ENCODE measurements around the gene CDO1.

Gene CDO1

DNA sequence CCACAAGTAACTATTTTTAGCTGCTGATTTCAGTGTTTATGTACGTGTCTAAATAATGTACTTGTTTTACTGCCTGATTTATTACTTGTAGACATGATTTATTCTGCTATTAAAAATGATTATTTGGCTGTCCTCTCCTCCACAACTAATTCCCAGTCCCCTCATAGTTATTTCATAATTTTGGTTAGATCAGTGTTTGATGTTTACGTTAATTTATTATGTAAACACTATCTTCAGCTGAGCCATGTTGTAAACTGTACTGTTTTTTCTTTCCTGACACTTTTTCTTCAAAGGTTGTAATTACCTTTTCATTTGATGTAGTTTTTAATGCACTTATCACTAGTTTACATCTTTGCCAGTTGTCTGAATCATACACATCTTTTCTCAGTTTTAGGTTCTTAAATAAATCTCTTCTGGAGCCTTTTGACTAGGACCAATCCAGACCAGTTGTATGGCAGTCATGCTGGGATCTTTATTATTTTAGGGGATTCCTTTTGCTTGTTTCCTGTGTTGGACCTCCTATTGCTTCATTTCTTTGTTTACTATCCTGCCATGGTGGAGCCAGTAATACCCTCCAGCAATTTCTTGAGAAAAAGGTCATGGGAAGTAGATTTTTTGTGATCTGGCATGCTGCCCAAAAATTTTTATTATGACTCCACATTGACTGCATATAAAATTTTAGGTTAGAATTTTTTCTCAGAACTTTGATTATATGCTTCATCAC is 41.3 kb upstream of the CDO1 start:
- Histone ChIP-seq H2AFZ (ENCODE audit: low read depth, low read length, severe bottlenecking) (no peak overlapping the region), H3K4me2 (ENCODE audit: low read depth, low read length, poor library complexity, severe bottlenecking) (no peak overlapping the region), H3F3A (ENCODE audit: insufficient read depth) (no peaks in the 10 kb centered on the region), H3K27me3 (ENCODE audit: low read length) (no peaks in the 10 kb centered on the region), H3K9ac (ENCODE audit: low read length) (no peak overlapping the region), H3K9me3 (ENCODE audit: insufficient read depth, low read length) (no peaks in the 10 kb centered on the region), H3K27ac (ENCODE audit: low read depth, low read length) (no peak overlapping the region), H4K20me1 (ENCODE audit: low read depth, low read length) (peaks cover 14% of the 10 kb centered on the region; the same call in 1 of the 2 replicates), H3K9me2 (replicated peaks; ENCODE audit: insufficient read depth, low read length) (no peaks in the 10 kb centered on the region), H3K79me2 (ENCODE audit: insufficient read depth, low read length) (peaks cover 48% of the 10 kb centered on the region), H3K4me3 (ENCODE audit: insufficient read depth, low read length, poor library complexity, severe bottlenecking) (no peak overlapping the region), H3K36me3 (ENCODE audit: low read length) (peaks cover 4% of the 10 kb centered on the region; the same call in 1 of the 2 replicates)
- TF ChIP-seq EZH2phosphoT487 (conservative IDR thresholded peaks at IDR 0.05; ENCODE audit: low read length): no peak
- TF ChIP-seq, protein P1, sequence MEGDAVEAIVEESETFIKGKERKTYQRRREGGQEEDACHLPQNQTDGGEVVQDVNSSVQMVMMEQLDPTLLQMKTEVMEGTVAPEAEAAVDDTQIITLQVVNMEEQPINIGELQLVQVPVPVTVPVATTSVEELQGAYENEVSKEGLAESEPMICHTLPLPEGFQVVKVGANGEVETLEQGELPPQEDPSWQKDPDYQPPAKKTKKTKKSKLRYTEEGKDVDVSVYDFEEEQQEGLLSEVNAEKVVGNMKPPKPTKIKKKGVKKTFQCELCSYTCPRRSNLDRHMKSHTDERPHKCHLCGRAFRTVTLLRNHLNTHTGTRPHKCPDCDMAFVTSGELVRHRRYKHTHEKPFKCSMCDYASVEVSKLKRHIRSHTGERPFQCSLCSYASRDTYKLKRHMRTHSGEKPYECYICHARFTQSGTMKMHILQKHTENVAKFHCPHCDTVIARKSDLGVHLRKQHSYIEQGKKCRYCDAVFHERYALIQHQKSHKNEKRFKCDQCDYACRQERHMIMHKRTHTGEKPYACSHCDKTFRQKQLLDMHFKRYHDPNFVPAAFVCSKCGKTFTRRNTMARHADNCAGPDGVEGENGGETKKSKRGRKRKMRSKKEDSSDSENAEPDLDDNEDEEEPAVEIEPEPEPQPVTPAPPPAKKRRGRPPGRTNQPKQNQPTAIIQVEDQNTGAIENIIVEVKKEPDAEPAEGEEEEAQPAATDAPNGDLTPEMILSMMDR (IDR thresholded peaks at IDR 0.05; ENCODE audit: insufficient read depth, low read length, poor library complexity, severe bottlenecking): no peak

DNA sequence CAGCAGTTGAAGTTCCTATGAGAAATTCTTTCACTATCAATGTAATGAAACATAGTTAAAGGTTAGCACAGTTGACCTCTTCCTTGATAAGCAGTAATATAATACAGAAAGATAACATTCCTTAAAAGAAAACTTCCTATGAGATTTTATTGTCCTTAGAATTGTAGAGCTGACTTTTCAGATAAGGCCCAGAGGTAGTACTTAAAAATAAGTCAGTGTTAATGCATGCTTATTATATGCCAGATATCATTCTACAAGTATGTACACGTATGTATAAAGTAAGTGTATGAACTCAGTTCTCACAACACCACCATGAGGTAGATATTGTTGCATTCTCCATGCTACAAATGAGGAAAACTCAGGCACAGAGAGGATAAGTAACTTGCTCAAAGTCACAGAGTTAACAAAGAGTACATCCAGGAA is 40.6 kb upstream of the CDO1 start:
- Histone ChIP-seq H3K4me3 (ENCODE audit: insufficient read depth, low read length, poor library complexity, severe bottlenecking) (no peak overlapping the region), H3K9me3 (ENCODE audit: insufficient read depth, low read length) (no peaks in the 10 kb centered on the region), H3K4me2 (ENCODE audit: low read depth, low read length, poor library complexity, severe bottlenecking) (no peak overlapping the region), H3K9ac (ENCODE audit: low read length) (no peak overlapping the region), H3K9me2 (replicated peaks; ENCODE audit: insufficient read depth, low read length) (no peaks in the 10 kb centered on the region), H3K79me2 (ENCODE audit: insufficient read depth, low read length) (peaks cover 42% of the 10 kb centered on the region), H3K36me3 (ENCODE audit: low read length) (peaks cover 4% of the 10 kb centered on the region; the same call in 1 of the 2 replicates), H3K27me3 (ENCODE audit: low read length) (no peaks in the 10 kb centered on the region), H4K20me1 (ENCODE audit: low read depth, low read length) (peaks cover 14% of the 10 kb centered on the region; the same call in 1 of the 2 replicates), H2AFZ (ENCODE audit: low read depth, low read length, severe bottlenecking) (no peak overlapping the region), H3F3A (ENCODE audit: insufficient read depth) (no peaks in the 10 kb centered on the region), H3K27ac (ENCODE audit: low read depth, low read length) (no peak overlapping the region)
- no peak for TF ChIP-seq EZH2phosphoT487 (conservative IDR thresholded peaks at IDR 0.05; ENCODE audit: low read length)
- TF ChIP-seq, protein P1 (IDR thresholded peaks at IDR 0.05; ENCODE audit: insufficient read depth, low read length, poor library complexity, severe bottlenecking): no peak

DNA sequence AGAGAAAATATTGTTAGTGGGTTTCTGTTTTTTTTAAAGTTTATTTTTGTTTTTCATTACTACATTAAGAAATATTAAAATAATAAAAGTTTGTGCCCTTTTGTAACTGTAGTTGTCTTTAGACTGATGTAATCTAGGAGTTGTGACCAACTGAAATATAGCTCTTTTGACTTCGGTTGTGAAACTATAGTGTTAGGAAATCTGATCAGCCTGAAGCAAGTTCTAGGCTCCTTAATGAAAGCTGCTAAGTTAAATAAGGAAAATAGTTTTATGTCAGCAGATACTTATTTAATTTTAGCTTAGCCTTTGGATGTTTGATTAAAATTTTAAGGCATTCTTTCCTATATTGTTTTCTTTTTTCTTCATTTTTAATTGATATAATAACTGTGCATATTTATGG is 39.5 kb upstream of the CDO1 start:
- H3K4me2 ChIP-seq (ENCODE audit: low read depth, low read length, poor library complexity, severe bottlenecking): no peak overlapping the region
- H3F3A ChIP-seq (ENCODE audit: insufficient read depth): no peaks in the 10 kb centered on the region
- H3K4me3 ChIP-seq (ENCODE audit: insufficient read depth, low read length, poor library complexity, severe bottlenecking): no peak overlapping the region
- H4K20me1 ChIP-seq (ENCODE audit: low read depth, low read length): peaks cover 14% of the 10 kb centered on the region; the same call in 1 of the 2 replicates
- H3K27ac ChIP-seq (ENCODE audit: low read depth, low read length): no peak overlapping the region
- no peak overlapping the region for H3K9ac ChIP-seq (ENCODE audit: low read length)
- peaks cover 4% of the 10 kb centered on the region; the same call in 1 of the 2 replicates for H3K36me3 ChIP-seq (ENCODE audit: low read length)
- no peaks in the 10 kb centered on the region for H3K27me3 ChIP-seq (ENCODE audit: low read length)
- no peak overlapping the region for H2AFZ ChIP-seq (ENCODE audit: low read depth, low read length, severe bottlenecking)
- H3K9me2 ChIP-seq (replicated peaks; ENCODE audit: insufficient read depth, low read length): no peaks in the 10 kb centered on the region
- peaks cover 42% of the 10 kb centered on the region for H3K79me2 ChIP-seq (ENCODE audit: insufficient read depth, low read length)
- no peaks in the 10 kb centered on the region for H3K9me3 ChIP-seq (ENCODE audit: insufficient read depth, low read length)
- TF ChIP-seq EZH2phosphoT487 (conservative IDR thresholded peaks at IDR 0.05; ENCODE audit: low read length): no peak
- TF ChIP-seq, protein P1 (IDR thresholded peaks at IDR 0.05; ENCODE audit: insufficient read depth, low read length, poor library complexity, severe bottlenecking): no peak

Measured in SU-DHL-6 (cell line).